ENCODE data around the gene ALMS1. TPM values are rescaled to one million over a fixed set of nuclear protein-coding genes. Genes with fewer than 3 reads are reported as not detected.
A peak's percentile ranks its signal among the peaks of the same experiment; 100 is the strongest.

The ALMS1 gene
- total RNA-seq, 1 experiment from 2014 or later, result 19.5 TPM

GRCh38 chr2:73385123-73385503 lies 523 bp upstream of the ALMS1 start:
- Histone ChIP-seq H3K4me1 (ENCODE audit: control insufficient read depth, insufficient read depth, low read length) (peaks cover 10% of the 10 kb centered on the region), H3K36me3 (ENCODE audit: control insufficient read depth, insufficient read depth, low read length) (no peaks in the 10 kb centered on the region), H3K9me3 (ENCODE audit: control insufficient read depth, insufficient read depth, low read depth, low read length) (no peaks in the 10 kb centered on the region), H3K27me3 (ENCODE audit: control insufficient read depth, insufficient read depth, low read length) (peaks cover 10% of the 10 kb centered on the region; the same call in 1 of the 2 replicates), H3K27ac (ENCODE audit: low read length) (peak overlapping the region; percentile 92), H3K4me3 (ENCODE audit: low read depth in 2 of 2, low read length in 2 of 2) (peak overlapping the region; percentile 74 to 95)
- ATAC-seq (no peak), DNase-seq (ENCODE audit: low read depth, low spot score) (no peak)
- intact Hi-C loops (cut with micrococcal nuclease; ENCODE audit: unreplicated experiment), result no loop called here
- TF ChIP-seq CTCF (IDR thresholded peaks at IDR 0.05), result no peak
- ChIA-PET POLR2A (interaction anchor here (0.6 to 1.1 kb wide), 2 partner anchors 60 to 89 kb away, joined by 3 to 7 read pairs; no protein-coding TSS in a partner anchor), CTCF (no interaction called here)
- in situ Hi-C loops (cut with HindIII; ENCODE audit: low pct_unique_long_range_greater_than_20kb, low sequenced_read_pairs), result no loop called here
- no TSS peak for BruUV-seq (replicated peaks)

- TF ChIP-seq POLR2AphosphoS5 (IDR thresholded peaks at IDR 0.05; ENCODE audit: low read depth, low read length) (peak; percentile 91), SIN3A (IDR thresholded peaks at IDR 0.05; ENCODE audit: borderline replicate concordance, insufficient read depth, low read depth, low read length) (no peak), REST (IDR thresholded peaks at IDR 0.05; ENCODE audit: insufficient read depth in 1 of 2, low read depth in 2 of 2, low read length in 1 of 2) (0 out of 4 replicates have a peak, but pooled peaks of 1 of the 2 experiments have one; percentile 2), CTCF (IDR thresholded peaks at IDR 0.05) (no peak), TCF7L2 (IDR thresholded peaks at IDR 0.05; ENCODE audit: low read depth, low read length) (no peak)
- DNase-seq (ENCODE audit: low read depth, low spot score), result no peak
- ATAC-seq, result peak; percentile 10
- intact Hi-C loops (cut with micrococcal nuclease; ENCODE audit: unreplicated experiment), result no loop called here
- ChIA-PET POLR2A (interaction anchor here (1.6 kb wide), 1 partner anchor 11 kb away, joined by 3 read pairs; no protein-coding TSS in a partner anchor), CTCF (no interaction called here)
- peaks cover 10% of the 10 kb centered on the region for H3K4me1 ChIP-seq (ENCODE audit: control insufficient read depth, insufficient read depth, low read length)
- in situ Hi-C loops (cut with HindIII; ENCODE audit: low pct_unique_long_range_greater_than_20kb, low sequenced_read_pairs), result no loop called here
- peak overlapping the region; percentile 94 for H3K27ac ChIP-seq (ENCODE audit: low read length)
- H3K27me3 ChIP-seq (ENCODE audit: control insufficient read depth, insufficient read depth, low read length), result peaks cover 9% of the 10 kb centered on the region; the same call in 1 of the 2 replicates
- BruUV-seq (replicated peaks), result no TSS peak
- H3K9me3 ChIP-seq (ENCODE audit: control insufficient read depth, insufficient read depth, low read depth, low read length), result no peaks in the 10 kb centered on the region
- no peaks in the 10 kb centered on the region for H3K36me3 ChIP-seq (ENCODE audit: control insufficient read depth, insufficient read depth, low read length)
- H3K4me3 ChIP-seq (ENCODE audit: low read depth in 2 of 2, low read length in 2 of 2), result peak overlapping the region; percentile 95 to 99
Observed at GRCh38 chr2:73386342-73386868, 769 bp downstream of the ALMS1 start.

Measured in Panc1 (cell line).